Activated naive CD8-positive, alpha-beta T cell treated with anti-CD3 and anti-CD28 coated beads, Interleukin-2, amount 50 U/mL, for 16 hours (primary cell): ENCODE measurements around the gene SBF1.
"Not testable (repeated sequence)": the region's sequence is repeated elsewhere in the genome, so short reads cannot be mapped to it uniquely, and the experiment has no call there.

Experiments used
- DNase-seq: peaks from one replicate; pipeline ENCODE4 v3.0.0-alpha.2; 2020; ENCODE audit warnings: low read depth, low spot score

Gene SBF1, protein sequence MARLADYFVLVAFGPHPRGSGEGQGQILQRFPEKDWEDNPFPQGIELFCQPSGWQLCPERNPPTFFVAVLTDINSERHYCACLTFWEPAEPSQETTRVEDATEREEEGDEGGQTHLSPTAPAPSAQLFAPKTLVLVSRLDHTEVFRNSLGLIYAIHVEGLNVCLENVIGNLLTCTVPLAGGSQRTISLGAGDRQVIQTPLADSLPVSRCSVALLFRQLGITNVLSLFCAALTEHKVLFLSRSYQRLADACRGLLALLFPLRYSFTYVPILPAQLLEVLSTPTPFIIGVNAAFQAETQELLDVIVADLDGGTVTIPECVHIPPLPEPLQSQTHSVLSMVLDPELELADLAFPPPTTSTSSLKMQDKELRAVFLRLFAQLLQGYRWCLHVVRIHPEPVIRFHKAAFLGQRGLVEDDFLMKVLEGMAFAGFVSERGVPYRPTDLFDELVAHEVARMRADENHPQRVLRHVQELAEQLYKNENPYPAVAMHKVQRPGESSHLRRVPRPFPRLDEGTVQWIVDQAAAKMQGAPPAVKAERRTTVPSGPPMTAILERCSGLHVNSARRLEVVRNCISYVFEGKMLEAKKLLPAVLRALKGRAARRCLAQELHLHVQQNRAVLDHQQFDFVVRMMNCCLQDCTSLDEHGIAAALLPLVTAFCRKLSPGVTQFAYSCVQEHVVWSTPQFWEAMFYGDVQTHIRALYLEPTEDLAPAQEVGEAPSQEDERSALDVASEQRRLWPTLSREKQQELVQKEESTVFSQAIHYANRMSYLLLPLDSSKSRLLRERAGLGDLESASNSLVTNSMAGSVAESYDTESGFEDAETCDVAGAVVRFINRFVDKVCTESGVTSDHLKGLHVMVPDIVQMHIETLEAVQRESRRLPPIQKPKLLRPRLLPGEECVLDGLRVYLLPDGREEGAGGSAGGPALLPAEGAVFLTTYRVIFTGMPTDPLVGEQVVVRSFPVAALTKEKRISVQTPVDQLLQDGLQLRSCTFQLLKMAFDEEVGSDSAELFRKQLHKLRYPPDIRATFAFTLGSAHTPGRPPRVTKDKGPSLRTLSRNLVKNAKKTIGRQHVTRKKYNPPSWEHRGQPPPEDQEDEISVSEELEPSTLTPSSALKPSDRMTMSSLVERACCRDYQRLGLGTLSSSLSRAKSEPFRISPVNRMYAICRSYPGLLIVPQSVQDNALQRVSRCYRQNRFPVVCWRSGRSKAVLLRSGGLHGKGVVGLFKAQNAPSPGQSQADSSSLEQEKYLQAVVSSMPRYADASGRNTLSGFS (N-terminal part only)

DNA sequence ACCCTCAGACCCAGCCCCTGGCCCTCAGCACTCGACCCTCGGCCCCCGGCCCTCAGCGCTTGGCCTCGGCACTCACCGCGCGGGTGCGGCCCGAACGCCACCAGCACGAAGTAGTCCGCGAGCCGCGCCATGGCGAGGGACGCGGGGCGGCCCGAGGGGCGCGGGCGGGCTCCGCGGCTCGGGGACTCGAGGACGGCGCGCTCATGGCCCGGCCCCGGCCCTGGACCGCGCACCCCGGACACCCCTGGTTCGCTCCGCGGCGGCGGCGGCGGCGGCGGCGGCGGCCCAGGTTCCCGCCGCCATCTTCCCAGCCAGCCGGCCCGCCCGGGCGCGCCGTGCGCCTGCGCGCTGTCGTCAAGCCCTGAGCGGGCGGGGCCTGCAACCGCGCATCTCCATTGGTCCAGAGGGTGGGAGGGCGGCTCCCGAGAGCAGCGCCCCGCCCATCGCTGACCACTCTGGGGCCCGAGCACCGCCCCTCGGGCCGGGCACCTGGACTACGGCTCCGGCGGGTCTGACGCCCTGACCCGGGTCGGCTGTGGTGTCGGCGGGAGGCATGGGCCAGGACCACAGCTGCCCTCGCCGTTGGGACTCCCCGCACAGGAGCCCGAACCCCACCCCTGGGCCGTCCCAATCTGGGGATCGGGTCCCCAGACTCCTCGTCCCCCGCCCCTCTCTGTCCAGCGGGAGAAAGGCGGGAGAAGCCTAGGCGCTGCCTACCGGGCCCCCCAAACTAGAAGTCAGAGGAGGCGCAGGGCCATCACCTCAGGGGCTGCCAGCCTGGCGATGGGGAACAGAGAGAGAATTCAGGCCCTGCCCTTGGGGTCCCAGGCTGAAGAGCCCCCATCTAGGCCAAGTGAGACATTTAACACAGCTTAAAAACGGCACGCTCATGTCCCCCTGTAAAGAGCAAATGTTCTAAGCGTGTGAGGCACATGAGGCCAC lies at the start of gene SBF1:
Gene SBF1, minus strand, starts transcription at position 326 of the 942 bp plus-strand sequence. Its CDS starts 195 bp downstream, at position 131.
- peak; percentile 64 for DNase-seq

DNA sequence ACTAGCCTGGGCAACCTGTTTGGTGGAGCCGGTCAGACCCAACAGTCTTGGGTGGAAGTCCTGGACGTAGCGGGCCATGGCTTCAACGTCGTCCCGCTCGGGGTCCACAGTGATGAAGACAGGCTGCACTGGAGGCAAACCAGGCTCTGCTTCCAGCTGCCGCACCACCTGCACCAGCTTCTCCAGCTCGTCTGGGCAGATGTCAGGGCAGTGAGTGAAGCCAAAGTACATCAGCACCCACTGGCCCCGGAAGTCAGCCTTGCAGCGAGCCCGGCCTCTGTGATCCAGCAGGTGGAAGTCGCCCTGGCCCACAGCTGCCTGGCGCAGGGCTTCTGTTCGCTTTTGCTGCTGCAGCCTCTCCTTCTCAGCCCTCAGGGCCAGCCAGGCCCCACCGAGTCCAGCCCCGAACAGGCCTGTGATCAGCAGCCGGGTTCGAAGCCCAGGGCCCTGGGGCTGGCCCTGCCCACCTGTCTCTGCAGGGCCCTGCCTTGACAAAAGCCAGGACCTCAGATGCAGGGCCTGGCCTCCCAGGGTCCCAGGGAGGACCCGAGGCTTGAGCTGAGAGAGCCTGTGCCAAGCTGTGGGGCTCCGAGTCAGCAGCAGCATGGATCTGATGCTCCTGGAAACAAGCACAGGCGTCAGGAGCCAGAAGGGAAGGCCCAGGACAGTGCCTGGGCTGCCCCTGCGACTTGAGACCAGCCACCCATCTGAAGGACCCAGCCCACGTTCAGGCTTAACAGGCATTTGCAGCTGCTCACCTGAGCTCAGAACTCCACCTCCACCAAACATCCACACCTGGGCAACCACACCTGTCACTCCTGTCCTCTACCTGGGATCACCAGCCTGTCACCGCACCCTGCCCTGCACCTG lies 49.2 kb upstream of the SBF1 start:
- no peak for DNase-seq

DNA sequence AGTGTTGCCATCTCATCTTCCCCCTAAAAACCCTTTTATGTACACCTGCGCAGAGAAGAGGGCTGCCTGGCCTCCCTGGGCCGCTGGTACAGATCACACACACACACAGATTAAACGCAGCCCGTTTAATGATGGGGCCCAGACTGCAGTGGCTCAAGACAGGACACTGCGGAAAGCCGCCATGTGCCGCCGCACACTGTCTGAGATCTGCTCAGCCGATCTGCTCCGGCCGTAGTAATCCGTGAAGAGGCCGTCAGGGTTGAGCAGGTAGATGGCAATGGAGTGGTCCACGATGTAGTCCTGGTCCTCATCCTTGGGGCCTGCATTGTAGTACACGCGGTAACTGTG lies 48.6 kb upstream of the SBF1 start:
- DNase-seq: no peak

DNA sequence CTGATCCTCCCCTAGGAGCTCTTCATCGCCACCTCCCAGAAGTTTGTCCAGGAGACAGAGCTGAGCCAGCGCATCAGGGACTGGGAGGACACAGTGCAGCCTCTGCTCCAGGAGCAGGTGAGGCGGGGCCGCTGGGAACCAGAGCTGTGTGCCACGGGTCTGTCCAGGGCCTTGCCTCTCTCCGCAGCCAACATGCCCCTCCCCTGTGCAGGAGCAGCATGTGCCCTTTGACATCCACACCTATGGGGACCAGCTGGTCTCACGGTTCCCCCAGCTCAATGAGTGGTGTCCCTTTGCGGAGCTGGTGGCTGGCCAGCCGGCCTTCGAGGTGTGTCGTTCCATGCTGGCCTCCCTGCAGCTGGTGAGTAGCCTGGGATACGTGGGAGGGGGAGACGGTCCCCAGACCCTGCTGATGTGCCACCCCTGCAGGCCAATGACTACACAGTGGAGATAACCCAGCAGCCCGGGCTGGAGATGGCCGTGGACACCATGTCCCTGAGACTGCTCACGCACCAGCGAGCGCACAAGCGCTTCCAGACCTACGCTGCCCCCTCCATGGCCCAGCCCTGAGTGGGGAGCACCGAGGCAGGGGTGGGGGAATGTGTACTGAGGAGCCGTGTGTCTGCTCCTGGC lies 48.1 kb upstream of the SBF1 start:
- DNase-seq: no peak

DNA sequence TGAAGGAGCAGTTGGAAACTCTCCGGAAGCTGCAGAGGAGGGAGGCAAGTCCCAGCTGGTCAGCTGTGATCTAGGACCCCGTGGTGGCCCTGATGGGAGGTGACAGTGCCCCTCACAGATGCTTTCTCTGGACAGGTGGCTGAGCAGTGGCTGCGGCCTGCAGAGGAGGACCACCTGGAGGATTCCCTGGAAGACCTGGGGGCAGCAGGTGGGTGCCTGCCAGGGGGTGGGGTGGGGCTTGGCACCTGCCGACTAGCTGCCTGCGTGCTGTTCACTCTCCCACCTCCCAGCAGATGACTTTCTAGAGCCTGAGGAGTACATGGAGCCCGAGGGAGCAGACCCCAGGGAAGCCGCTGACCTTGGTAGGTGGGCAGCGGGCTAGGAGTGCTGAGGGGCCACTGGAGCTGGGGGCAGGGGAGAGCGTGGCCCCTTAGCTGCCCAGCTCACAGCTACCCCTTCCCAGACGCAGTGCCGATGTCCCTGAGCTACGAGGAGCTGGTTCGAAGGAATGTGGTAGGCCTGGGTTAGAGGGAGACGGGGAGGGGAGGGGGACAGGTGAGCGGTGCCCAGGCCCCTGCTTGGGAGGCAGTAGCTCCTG lies 47.5 kb upstream of the SBF1 start:
- no peak for DNase-seq

DNA sequence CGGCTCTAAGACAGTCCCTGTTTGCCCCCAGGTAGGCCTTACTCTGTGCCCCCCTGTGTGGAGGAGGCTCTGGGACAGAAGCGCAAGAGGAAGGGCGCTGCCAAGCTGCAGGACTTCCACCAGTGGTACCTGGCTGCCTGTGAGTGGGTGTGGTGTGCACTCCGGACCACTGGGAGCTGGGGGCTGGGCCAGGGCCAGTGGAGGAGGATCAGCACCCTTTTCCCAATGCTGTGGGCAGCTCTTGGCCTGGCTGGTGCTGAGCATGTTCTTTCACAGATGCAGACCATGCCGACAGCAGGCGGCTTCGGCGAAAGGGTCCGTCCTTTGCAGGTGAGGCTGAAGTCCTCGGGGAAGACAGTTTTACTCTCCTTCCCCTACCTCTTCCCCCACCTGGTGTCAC lies 46.9 kb upstream of the SBF1 start:
- DNase-seq: no peak

DNA sequence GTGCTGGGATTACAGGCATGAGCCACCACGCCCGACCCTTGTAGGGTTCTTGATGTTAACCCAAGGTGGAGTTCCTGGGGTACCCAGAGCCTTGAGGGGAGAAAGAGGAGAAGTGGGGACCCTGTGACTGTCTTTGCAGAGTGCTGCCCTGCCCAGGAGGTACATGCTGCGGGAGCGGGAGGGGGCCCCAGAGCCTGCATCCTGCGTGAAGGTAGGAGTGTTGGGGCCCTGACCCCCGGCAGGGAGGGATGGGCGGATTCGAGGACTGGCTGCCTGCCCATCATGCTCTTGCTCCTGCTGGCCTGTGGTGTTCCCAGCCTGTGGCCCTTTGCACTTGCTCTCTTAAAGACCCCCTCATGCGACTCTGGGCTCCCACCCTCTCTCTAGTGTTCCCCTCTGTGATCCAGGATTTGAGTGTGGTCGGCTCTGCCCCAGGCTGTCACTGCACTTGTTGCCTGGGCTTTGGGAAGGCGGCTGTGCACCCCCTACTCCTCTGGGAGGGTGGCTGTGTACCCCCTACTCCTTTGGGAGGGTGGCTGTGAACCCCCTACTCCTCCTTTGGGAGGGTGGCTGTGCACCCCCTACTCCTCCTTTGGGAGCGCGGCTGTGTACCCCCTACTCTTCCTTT lies 46.1 kb upstream of the SBF1 start:
- DNase-seq: no peak

DNA sequence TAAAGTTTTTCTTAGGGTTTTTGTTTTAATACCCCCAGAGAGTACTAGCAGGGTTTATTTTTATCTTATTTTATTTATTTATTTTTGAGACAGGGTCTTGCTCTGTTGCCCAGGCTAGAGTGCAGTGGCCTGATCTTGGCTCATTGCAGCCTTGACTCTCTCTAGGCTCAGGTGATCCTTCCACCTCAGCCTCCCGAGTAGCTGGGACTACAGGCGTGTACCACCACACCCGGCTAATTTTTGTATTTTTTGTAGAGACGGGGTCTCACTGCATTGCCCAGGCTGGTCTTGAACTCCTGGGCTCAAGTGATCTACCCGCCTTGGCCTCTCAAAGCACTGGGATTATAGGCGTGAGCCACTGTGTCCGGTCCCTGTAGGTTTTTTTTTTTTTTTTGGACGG lies 45.3 kb upstream of the SBF1 start:
- DNase-seq: not testable (repeated sequence)

DNA sequence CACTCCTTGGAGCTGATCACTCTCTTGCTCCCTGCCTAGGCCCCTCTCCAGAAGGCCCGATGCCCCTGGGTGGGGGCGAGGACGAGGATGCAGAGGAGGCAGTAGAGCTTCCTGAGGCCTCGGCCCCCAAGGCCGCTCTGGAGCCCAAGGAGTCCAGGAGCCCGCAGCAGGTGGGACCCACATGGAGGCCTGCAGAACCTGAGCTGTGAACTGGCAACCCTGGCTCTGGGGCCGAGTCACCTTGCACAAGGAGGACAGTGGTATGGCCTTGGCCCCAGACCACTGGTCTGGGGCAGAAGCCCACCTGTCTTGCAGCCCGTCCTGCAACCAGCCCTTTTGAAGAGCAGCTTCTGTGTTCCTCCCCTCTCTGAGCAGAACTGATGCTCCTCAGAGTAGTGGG lies 44.3 kb upstream of the SBF1 start:
- no peak for DNase-seq

DNA sequence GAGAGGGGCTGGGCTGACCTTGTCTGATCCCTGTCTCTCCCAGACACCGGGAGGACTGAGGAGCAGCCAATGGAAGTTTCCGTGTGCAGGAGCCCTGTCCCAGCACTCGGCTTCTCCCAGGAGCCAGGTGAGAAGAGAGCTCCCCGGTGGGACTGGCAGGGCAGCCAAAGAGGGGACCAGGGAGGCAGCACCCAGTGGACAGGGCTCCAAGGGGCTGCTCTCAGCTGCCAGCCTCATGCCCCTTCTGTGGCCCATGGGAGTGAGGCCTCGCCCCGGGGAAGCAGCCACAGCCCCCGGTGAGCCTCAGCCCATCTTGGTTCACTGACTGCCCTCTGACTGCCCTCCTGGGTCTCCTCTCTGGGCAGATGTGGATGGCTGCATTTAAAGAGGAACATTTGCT lies 43.8 kb upstream of the SBF1 start:
- DNase-seq: no peak

DNA sequence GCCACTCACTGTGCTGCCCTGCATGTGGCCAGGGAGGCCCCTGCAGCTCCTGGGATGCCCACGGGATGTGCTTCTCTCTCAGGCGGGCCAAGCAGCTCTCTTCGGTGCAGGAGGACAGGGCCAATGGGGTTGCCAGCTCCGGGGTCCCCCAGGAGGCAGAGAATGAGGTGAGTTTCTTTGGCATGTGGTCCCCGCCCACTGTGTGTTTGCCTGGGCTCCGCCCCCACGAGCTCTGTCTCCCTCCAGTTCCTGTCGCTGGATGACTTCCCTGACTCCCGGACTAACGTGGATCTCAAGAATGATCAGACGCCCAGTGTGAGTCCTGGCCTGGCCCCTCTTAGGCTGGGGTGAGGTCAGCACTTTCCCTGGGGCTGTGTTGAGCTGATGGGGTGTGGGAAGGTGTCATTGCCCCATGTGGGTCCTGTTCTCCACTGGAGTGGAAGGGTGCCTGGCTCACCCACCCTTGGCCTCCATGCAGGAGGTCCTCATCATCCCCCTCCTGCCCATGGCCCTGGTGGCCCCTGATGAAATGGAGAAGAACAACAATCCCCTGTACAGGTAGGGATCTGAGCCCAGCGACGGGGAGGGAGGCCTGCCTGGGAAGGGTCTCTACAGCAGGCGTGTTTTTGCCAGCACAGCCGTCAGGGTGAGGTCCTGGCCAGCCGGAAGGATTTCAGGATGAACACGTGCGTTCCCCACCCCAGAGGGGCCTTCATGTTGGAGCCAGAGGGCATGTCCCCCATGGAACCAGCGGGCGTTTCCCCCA lies 42.8 kb upstream of the SBF1 start:
- DNase-seq: no peak

DNA sequence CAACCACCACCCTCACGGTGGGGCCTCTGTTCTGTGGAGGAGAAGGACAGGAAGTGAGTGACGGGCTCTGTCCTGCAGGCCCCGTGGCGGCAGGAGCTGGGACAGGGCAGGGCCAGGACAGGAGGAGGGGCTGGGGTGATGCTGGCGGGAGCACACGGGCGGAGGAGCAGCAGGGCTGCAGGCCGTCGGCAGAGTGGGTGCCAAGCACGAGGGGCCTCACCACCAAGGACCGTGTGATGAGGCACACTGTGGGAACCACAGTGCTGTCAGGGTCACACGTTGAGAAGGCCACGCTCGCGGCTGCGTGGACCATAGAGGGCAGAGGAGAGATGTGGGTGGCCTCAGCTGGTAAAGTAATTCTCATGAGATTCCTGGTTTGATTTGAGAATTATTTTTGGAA lies 42.1 kb upstream of the SBF1 start:
- no peak for DNase-seq

DNA sequence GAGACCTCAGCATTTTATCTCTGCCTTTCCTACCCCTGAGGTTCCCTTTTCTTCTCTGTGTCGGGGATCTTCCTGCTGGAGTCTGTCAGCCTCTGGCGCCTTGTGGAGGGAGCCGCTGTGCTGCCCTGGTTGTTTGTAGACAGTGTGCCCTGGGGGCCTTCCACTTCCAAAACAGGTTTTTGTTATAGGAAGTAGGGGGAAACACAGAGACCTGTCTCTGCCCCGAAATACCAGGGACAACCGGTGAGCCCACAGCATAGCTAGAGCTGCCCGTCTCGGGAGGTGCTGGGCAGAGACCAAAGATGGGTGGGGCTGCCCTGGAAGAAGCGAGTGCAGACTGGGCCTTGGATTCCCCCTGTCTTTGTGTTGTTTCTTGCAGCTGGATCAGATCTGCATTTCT lies 41.2 kb upstream of the SBF1 start:
- DNase-seq: no peak

DNA sequence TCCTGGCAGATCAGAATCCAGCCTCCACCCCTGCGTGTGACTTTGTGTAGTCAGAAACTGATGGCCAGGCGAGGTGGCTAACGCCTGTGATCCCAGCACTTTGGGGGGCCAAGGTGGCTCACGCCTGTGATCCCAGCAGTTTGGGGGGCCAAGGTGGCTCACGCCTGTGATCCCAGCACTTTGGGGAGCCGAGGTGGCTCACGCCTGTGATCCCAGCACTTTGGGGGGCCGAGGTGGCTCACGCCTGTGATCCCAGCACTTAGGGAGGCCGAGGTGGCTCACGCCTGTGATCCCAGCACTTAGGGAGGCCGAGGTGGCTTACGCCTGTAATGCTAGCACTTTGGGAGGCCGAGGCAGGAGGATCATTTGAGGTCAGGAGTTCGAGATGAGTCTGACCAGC lies 38.3 kb upstream of the SBF1 start:
- no peak for DNase-seq

DNA sequence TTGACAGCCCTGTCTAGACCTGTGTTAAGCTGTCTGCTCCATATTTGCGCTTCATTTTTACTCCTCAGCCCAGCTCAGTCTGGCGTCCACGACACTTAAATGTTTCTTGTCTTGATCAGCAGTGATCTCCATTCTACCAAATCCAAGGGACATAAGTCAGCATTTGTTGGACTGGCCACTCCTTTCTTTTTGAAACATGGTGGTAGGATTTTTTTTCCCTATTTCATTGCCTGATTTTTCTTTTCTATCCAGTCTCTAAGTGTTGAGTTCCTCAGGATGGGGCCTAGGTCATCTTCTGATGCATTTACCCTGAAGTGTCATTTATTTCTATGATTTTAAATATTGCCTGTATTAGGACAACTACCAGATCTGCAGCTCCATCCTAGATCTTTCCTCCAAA lies 34.1 kb upstream of the SBF1 start:
- DNase-seq: no peak

DNA sequence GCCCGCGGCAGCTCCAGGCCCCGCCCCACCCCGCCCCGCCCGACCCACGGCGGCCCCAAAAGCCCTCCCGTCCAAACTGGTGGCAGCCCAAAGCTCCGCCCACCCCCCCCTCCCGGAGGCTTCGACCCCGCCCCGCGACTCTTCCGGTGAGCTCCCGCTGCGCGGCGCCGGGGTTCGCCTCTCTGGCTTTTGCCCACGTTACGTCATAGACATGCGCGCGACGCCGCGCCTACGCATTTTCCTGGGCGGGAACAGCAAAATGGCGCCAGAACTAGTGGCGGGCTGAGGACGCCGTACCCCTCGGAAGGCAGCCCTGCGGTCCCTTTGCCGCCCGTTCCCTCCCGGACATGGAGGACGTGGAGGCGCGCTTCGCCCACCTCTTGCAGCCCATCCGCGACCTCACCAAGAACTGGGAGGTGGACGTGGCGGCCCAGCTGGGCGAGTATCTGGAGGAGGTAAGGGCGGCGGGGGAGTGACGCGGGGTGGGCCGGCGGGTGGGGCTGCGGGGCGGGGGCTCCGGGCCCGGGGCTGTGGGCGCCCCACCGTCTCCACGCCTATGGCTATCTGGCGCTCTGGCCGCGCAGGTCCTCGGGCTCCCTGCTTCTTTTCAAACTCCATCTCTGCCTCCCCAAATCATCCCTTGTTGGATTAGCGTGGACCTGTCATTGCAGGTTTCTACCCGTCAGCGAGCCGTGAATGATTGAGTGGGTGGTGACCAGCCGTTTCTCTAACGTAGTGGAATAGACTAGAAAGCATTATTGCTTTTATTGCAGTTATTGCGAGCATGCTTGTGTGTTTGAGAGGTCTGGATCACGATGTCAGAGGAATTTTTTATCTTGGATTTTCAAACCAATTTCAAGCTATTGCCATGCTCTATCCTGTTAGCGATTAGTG lies 33.4 kb upstream of the SBF1 start, which contains the start of gene NCAPH2:
Gene NCAPH2, plus strand, starts transcription at position 234 of the 894 bp plus-strand sequence. Its CDS starts 114 bp downstream, at position 348.
- DNase-seq: peak; percentile 95
